8988T (cell line): Measurements from ENCODE around the gene USP3.
"Not testable (repeated sequence)": the region's sequence is repeated elsewhere in the genome, so short reads cannot be mapped to it uniquely, and the experiment has no call there.

Experiments
- DNase-seq: peaks from one replicate; pipeline ENCODE4 v3.0.0; 2011

The USP3 gene

GRCh38 chr15:63480441-63480821 lies 24.0 kb upstream of the USP3 start:
- no peak for DNase-seq

GRCh38 chr15:63481105-63481810 lies 23.1 kb upstream of the USP3 start:
- DNase-seq, result no peak

GRCh38 chr15:63482874-63483323 lies 21.5 kb upstream of the USP3 start:
- DNase-seq, result no peak

GRCh38 chr15:63483521-63484371 lies 20.6 kb upstream of the USP3 start:
- no peak for DNase-seq

GRCh38 chr15:63484433-63485186 lies 19.8 kb upstream of the USP3 start:
- no peak for DNase-seq

- DNase-seq, result peak; percentile 41
These were observed 17.2 kb upstream of the USP3 start for GRCh38 chr15:63487076-63487757.

- DNase-seq, result not testable (repeated sequence)
These were observed 16.5 kb upstream of the USP3 start for GRCh38 chr15:63487758-63488397.

GRCh38 chr15:63488398-63488960 lies 15.9 kb upstream of the USP3 start:
- DNase-seq, result no peak

- DNase-seq, result no peak
These were observed 15.0 kb upstream of the USP3 start for GRCh38 chr15:63489352-63489751.

- DNase-seq, result no peak
These were observed 13.9 kb upstream of the USP3 start for GRCh38 chr15:63490345-63491034.

- no peak for DNase-seq
These were observed 13.1 kb upstream of the USP3 start for GRCh38 chr15:63491116-63491827.

GRCh38 chr15:63491979-63492378 lies 12.4 kb upstream of the USP3 start:
- DNase-seq, result no peak

- no peak for DNase-seq
These were observed 11.8 kb upstream of the USP3 start for GRCh38 chr15:63492541-63493077.

GRCh38 chr15:63493436-63493835 lies 11.0 kb upstream of the USP3 start:
- DNase-seq, result no peak

- DNase-seq, result no peak
These were observed 10.0 kb upstream of the USP3 start for GRCh38 chr15:63494408-63494807.

- no peak for DNase-seq
These were observed 9.1 kb upstream of the USP3 start for GRCh38 chr15:63495343-63495742.

- DNase-seq, result no peak
These were observed 8.5 kb upstream of the USP3 start for GRCh38 chr15:63495780-63496488.

GRCh38 chr15:63497642-63498467 lies 6.5 kb upstream of the USP3 start:
- no peak for DNase-seq

GRCh38 chr15:63499175-63499549 lies 5.2 kb upstream of the USP3 start:
- no peak for DNase-seq
